ENCODE measurements around the gene METTL8.

GRCh38 chr2:171309455-171310286, 124.1 kb downstream of the METTL8 start:
- TF ChIP-seq YY1 (IDR thresholded peaks at IDR 0.05; ENCODE audit: insufficient read depth, insufficient read length) (no peak), ZNF274 (IDR thresholded peaks at IDR 0.05; ENCODE audit: low read depth, low read length) (no peak), SUZ12 (IDR thresholded peaks at IDR 0.05; ENCODE audit: extremely low read depth, insufficient read depth, insufficient read length) (no peak)

All from NT2/D1 (cell line).